Stromal cell of bone marrow (primary cell): ENCODE data around the gene STUM.
"Not testable (repeated sequence)": the region's sequence is repeated elsewhere in the genome, so short reads cannot be mapped to it uniquely, and the experiment has no call there.

Experiments
- DNase-seq: peaks from one replicate; pipeline ENCODE4 v3.0.0-alpha.2; 2012; ENCODE audit warnings: low read depth

STUM gene

DNA sequence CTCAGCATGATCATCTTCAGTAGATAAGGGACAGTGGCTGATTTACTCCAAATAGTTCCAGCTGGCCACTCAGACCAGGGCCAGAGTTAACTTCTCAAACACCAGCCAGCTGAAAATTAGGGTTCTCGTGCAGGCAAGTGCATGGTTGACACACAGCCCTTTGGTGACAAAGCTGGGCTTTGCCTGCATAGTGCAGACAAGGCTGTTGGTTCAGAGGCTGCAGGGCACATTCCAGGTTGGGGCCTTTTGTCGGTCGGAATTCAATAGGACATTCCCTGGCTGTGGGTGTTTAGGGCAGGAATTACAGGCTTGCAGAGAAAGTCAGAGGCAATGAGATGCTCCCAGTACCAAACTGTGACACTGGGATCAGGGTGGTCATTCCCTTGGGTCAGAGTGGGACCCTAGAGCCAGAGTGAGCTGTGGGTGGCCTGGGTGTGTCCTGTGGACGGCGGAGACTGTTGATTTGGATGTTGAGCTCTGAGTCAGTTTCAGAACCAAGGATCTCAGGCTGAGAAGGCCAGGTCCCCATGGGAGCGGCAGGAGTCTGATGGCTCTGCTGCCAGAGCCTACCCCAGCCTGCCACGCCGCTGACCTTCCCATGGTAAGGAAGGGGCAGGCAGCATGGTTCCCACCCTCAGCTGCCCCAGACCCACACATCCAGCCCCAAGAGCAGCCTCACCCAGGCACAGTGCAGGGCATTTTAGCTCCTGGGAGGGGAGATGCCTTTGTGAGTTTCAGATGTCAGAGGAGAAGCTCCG, 56.2 kb downstream of the STUM start:
- no peak for DNase-seq

DNA sequence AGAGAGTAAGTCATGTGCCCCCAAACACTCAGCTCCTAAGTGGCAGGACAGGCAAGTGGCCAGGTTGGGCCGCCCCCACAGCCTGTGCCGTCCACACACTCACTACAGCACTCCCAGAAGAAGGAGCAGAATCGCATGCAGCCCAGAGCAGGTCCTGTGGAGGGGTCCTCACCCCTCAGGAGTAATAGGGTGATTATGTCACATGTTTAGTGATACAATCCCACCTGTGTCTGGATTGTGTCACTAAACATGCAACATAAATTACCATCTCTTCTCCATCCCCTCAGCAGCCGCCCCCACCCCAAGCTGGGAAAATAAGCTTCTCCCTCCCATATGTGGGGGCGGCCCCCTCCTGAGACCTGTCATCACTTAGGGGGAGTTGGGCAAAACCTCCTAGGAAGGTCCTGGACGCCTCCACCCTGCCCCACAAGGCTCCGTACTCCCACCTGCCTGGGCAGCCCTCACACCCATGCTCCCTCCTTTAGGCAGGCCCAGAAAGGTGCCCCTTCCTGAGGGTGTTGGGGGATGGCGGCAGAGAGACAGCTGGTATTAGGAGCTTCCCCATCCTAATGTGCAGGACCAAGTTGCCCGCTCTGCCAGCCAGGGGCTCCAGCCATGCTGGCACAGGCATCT, 56.9 kb downstream of the STUM start:
- DNase-seq: no peak

- no peak for DNase-seq
Measured at GRCh38 chr1:226606311-226607267, 58.0 kb downstream of the STUM start.

GRCh38 chr1:226607268-226607660, 58.7 kb downstream of the STUM start:
- no peak for DNase-seq

DNA sequence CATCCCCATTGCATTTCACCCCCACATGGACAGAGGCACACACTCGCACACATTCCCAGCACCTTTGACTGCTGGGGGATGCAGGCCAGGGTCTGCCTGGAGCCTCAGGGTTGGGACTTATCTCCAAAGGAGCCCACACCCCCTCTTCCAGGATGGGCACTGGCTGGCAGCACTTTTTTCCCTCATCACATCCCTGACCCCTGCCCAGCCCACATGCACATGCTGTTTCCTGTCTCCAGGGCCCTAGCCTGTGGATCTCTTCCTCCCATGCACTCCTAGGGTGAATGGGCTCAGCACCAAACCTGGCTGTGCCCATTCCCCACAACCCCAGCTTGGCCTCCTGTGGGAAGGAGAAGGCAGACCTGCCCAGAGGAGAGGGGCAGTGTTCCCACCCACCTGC, 59.3 kb downstream of the STUM start:
- no peak for DNase-seq

DNA sequence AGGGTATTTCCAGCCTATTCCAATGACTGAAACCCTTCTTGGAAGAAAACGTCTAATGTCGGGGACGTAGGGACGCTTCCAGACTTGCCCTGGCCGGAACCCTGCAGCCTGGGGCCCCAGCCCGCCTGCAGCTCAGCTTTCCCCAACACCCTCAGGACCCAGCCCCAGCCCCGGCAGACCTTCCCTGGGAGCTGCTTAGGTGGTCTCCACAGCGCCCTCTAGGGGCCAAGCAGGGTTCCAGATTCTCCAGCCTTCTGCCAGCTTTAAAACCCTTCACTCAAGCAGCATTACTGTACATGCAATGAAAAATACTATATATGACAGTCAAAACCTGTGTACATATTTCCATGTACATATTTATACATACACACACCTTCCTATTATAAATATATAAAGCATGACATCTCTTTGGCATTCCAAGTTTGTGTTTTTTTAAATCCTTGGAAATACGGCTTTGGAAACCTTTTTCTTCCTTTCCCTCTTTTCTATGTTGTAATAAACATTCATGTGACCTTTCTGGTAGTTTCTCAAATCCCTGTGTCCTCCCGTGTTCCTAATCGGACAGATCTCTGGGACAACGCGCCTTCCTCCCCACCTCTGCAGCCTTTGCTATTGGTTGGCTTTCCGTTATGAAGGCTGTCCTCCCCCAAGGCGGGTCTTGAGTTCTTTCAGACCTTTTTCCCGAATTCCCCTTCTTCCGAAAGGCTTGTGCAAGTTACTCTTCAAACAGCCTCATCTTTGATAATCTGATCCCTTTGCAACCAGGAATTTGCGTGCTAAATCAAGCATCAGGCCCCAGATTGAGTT, 60.3 kb downstream of the STUM start:
- no peak for DNase-seq

GRCh38 chr1:226609836-226610455, 61.4 kb downstream of the STUM start:
- DNase-seq: no peak

GRCh38 chr1:226610671-226611070, 62.1 kb downstream of the STUM start:
- DNase-seq: no peak

GRCh38 chr1:226611301-226611700, 62.7 kb downstream of the STUM start:
- DNase-seq: no peak

DNA sequence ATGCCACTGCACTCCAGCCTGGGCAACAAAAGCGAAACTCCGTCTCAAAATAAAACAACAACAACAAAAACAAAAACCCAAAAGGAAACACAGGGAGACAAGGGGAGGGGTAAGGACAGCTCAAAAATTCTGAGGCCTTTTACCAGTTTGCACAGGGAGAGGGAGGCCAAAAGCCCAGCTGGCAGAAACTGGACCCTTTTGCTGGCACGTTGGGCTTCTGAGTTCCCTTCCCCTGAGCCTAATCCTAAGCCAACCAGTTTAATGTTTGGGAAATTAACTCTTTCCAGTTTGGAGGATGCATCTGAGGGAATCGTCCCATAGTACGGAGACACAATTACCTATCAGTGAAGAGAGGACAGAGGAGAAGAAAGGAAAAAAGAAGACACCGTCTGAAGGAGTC, 63.4 kb downstream of the STUM start:
- DNase-seq: not testable (repeated sequence)

- DNase-seq: no peak
Measured at GRCh38 chr1:226615876-226616275, 67.3 kb downstream of the STUM start.

DNA sequence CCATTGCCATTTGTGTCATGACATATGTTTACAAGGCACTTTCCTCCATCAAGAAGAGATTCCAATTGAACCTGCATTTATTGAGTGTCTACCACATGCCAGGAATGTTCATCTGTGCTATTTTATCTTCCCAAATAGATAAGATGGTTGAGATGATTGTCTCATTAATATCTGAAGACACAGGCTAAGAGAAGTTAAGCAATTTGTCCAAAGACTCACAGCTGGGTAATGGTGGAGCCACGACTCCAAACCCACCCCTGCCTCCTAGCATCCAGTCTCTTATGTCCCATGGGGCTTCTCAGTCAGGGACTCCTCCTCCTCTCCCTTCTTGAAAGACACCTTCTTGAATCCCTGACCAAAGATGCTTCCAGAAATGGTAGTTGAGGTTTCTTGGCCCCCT, 68.1 kb downstream of the STUM start:
- DNase-seq: no peak

- no peak for DNase-seq
Measured at GRCh38 chr1:226617109-226617508, 68.5 kb downstream of the STUM start.

DNA sequence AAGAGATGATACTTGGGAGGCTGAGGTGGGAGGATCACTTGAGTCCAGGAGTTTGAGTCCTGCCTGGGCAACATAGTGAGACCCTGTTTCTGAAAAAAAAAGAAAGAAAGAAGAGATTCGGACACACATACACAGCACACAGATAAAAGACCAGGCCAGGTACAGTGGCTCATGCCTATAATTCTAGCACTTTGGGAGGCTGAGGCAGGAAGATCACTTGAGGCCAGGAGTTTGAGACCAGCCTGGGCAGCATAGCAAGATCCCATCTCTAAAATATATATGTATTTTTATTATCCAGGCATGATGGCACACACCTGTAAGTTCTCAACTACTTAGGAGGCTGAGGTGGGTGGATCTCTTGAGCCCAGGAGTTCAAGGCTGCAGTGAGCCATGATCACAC, 69.2 kb downstream of the STUM start:
- DNase-seq: not testable (repeated sequence)

- no peak for DNase-seq
Measured at GRCh38 chr1:226618380-226618779, 69.8 kb downstream of the STUM start.

DNA sequence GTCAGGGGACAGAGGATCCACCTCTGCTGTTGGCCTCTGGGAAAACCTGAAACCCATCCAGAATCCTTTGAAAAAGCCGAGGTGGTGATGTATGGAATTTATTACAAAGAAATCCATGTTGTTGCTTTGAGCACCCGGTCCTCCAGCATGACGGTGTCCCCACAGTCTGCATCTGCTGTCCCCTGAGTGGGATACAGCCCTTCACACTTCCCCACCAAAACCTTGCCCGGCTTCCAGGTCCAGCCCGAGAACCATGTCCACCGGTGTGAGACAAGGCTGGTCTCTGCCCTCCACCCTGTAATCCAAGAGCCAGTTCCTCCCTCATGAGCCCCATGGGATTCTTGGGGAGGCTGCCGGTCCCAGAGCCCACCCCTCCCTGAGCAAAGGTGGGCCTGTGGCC, 70.5 kb downstream of the STUM start:
- no peak for DNase-seq

DNA sequence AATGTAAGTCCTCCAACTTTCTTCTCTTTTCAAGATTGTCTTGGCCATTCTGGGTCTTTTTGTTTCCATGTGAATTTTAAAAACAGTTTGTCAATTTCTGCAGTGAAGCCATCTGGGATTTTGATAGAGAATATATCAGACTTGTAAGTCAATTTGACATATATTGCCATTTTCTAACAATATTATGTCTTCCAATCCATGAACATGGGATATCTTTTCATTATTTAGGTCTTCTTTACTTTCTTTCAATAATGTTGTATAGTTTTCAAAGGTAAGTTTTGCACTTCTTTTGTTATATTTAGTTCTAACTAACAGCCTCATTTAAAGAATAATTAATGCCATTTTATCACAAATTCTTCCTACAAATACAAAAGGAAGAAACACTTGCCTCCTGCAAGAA, 73.4 kb downstream of the STUM start:
- no peak for DNase-seq

DNA sequence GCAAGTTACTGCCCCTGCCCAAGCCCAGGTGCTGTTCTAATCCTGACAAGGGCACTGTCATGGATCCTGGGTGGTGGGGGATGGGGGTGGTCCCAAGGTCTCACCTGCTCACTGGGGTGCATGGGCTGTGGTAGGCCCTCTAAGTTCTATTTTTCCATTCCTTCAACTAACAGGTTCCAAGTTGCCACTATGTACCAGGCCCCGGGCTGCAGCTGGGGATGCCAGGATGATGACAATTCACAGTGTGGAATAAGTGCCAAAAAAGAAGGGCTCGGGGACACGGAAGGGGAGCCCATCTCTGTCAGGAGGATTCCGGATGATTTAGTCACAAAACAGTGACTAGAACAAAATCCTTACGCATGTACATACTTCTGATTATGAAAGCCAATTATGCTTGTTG, 76.0 kb downstream of the STUM start:
- no peak for DNase-seq

DNA sequence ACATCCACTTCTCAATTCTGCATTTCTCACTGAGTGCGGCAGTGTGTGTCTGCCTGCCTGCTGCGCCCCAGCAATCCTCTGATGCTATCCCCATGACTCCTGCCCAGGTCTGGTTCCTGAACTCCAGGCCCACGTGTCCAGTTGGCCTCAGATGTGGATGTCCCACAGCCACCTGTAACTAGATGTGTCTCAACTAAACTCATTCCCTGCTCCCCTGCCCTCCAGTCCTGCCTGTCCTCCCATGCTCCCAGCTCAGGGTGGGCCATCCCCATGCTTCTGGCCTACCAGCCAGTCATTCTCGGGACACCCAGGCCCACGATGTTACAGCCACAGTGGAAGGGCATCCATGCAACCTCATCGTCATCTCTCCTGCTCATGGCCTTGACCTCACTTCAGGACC, 76.8 kb downstream of the STUM start:
- no peak for DNase-seq

DNA sequence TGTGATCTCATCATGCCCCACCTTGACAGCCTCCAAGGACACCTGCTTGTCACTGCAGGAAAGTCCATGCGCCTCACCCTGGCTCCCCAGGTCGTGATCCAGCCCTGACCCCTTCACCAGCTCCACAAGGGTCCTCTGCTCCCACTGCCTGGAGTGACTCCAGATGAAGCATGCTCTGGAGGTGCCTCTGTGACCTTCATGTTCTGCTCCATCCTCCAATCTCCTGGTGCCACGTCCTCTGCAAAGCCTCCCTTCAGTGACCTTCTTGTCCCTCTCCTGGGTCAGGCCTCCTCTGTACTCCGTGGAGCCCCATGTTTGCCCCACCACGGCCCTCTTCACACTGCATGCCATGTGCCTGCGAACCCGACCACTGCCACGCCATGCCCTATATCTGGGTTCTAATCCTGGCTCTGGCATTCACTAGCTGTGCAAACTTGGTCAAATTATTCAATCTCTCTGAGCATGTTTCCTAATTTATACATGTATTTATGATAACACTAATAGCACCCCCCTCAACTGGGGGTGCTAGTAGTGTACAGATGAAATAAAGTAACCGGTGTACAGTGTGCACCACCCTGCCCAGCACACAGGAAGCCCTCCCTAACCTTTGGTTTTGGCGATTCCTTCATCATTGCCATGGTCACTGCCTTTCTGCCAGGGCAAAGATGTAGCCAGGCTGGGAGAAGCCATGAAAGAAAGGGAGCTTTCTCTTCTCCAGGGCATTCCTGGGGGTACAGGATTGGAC, 77.4 kb downstream of the STUM start:
- DNase-seq: no peak

GRCh38 chr1:226626577-226626956, 78.0 kb downstream of the STUM start:
- DNase-seq: peak; percentile 63
